Spleen (tissue), 11 donors: ENCODE data around the gene CIAO3. TPM values are rescaled to one million over a fixed set of nuclear protein-coding genes. Genes with fewer than 3 reads are reported as not detected.

ENCODE experiments used
- DNase-seq: peaks from one replicate; pipeline ENCODE4 v3.0.0-alpha.2; 2020
- H3K27ac ChIP-seq, 8 donors: fragments of 200-600 bp; sonication (generic) in 7 of 8; 1 replicate in 4 of 8; 2 replicates in 4 of 8; pipeline versions ENCODE4 v1.5.0 to v1.8.0; 2016 to 2021; ENCODE audit warnings: inconsistent platforms in 4 of 8, mild to moderate bottlenecking in 4 of 8, moderate library complexity in 1 of 8
- H3K27me3 ChIP-seq, 7 donors: fragments of 200-600 bp; sonication (generic) in 6 of 7; replicated peaks in 1 of 7; 1 replicate in 4 of 7; 2 replicates in 3 of 7; pipeline versions ENCODE4 v1.5.0 to v1.8.0; 2016 to 2021; ENCODE audit warnings: inconsistent platforms in 3 of 7, mild to moderate bottlenecking in 1 of 7
- H3K36me3 ChIP-seq, 6 donors: fragments of 200-600 bp; sonication (generic) in 5 of 6; 1 replicate in 4 of 6; 2 replicates in 2 of 6; pipeline versions ENCODE4 v1.5.0 to v1.8.0; 2016 to 2021; ENCODE audit warnings: inconsistent platforms in 2 of 6
- H3K4me1 ChIP-seq, 6 donors: fragments of 200-600 bp; sonication (generic) in 5 of 6; 1 replicate in 3 of 6; 2 replicates in 3 of 6; pipeline versions ENCODE4 v1.5.0 to v1.8.0; 2016 to 2021; ENCODE audit warnings: inconsistent platforms in 3 of 6
- H3K4me3 ChIP-seq, 8 donors: fragments of 200-600 bp; sonication (generic) in 7 of 8; 1 replicate in 4 of 8; 2 replicates in 4 of 8; pipeline versions ENCODE4 v1.5.0 to v1.8.0; 2016 to 2021; ENCODE audit warnings: inconsistent platforms in 4 of 8, mild to moderate bottlenecking in 4 of 8, moderate library complexity in 2 of 8
- H3K9me3 ChIP-seq, 8 donors: fragments of 200-600 bp; sonication (generic) in 7 of 8; 1 replicate in 4 of 8; 2 replicates in 4 of 8; pipeline versions ENCODE4 v1.5.0 to v1.8.0; 2016 to 2021; ENCODE audit warnings: inconsistent platforms in 4 of 8
- CTCF ChIP-seq, 11 experiments: fragments of 200-600 bp in 7 of 11; fragments of 450-650 bp in 4 of 11; sonication (generic) in 4 of 11; IDR thresholded peaks in 8 of 11; conservative IDR thresholded peaks in 3 of 11; 1 replicate in 7 of 11; 2 replicates in 4 of 11; pipeline versions ENCODE4 v1.4.0 to v1.8.0; 2016 to 2021; ENCODE audit warnings: antibody characterized with exemption in 11 of 11, inconsistent platforms in 4 of 11, mild to moderate bottlenecking in 1 of 11
- POLR2A ChIP-seq, 3 donors: fragments of 450-650 bp; IDR thresholded peaks; one replicate each; pipeline ENCODE4 v1.5.1; 2017; ENCODE audit warnings: antibody characterized with exemption in 3 of 3, mild to moderate bottlenecking in 1 of 3
- POLR2AphosphoS5 ChIP-seq, 3 donors: sonication (generic); formaldehyde crosslinking; IDR thresholded peaks; one replicate each; pipeline ENCODE4 v1.5.1; 2017; ENCODE audit warnings: antibody characterized with exemption in 3 of 3
- WGBS, 5 donors: extraction: QIAGEN DNeasy Blood & Tissue Kit in 3 of 5; methylation state at CpG; one replicate each; pipeline versions ENCODE4 v1.1.5 to v1.1.7; 2013 to 2018; 5-methylcytosine and 5-hydroxymethylcytosine counted together
- intact Hi-C: fragments of 100-400 bp; cut with DNase I; formaldehyde crosslinking; loops from one replicate; pipeline ENCODE4 v1.15.0; 2023; ENCODE audit warnings: low total_unique reads
- microRNA-seq, 3 donors: library from miRNA; unstranded; fragments of <30 nt; microRNA quantifications; one replicate each; pipeline versions ENCODE4 to v1.1.0, GENCODE V29; 2019 to 2020
- polyA plus RNA-seq, 3 donors: library from polyadenylated mRNA; stranded (reverse); fragments of 200-250 nt; gene quantifications; one replicate each; pipeline ENCODE4 v1.2.1, GENCODE V29; 2013
- small RNA-seq, 4 donors: library from RNA; depleted of rRNA; stranded (forward); fragments of <200 nt; gene quantifications; one replicate each; pipeline ENCODE3, GENCODE V24; 2016
- total RNA-seq, 7 donors: library from RNA; depleted of rRNA in 3 of 7; stranded (reverse); fragments of >200 nt in 3 of 7; fragmentation: NEBNext Ultra II Directional in 4 of 7; extraction: Animal tissue kit (Norgen Biotek cat#: 25700) in 4 of 7; gene quantifications; one replicate each; pipeline versions ENCODE4 v1.1.0 to v1.2.1, GENCODE V29; 2016 to 2021
- donor health status: healthy with polysubstance abuse.
- donor health status: DM: no; HTN: no; CAD: no; lungs with moderate emphysema.
- donor health status: DM: no; HTN: no; CAD: no.
- donor health status: Bipolar disorder and iron deficiency.
- donor health status: healthy.
- donor health status: DM: no; HTN: no; CAD: no.
- donor health status: DM: yes; HTN: yes; CAD: no.

The CIAO3 gene
- total and polyA plus RNA-seq, 10 donors: 24.9 to 80.4 (median 39.4) TPM

- H3K27me3 ChIP-seq: peaks cover 0 to 31% (median 15%) of the 10 kb centered on the region in 7 donors
- peak; percentile 79 to 87 (median 80) for TF ChIP-seq POLR2AphosphoS5 (IDR thresholded peaks at IDR 0.05)
- TF ChIP-seq CTCF (IDR thresholded peaks at IDR 0.05 in 8 of 11, conservative IDR thresholded peaks at IDR 0.05 in 3 of 11): no peak
- TF ChIP-seq POLR2A (IDR thresholded peaks at IDR 0.05): peak in 2 of 3 donors; percentile 24 to 40
- peaks cover 0 to 24% (median 17%) of the 10 kb centered on the region in 6 donors for H3K36me3 ChIP-seq
- peak; percentile 96 for DNase-seq
- H3K9me3 ChIP-seq: no peaks in the 10 kb centered on the region
- intact Hi-C loops: no loop called here
- H3K27ac ChIP-seq: peak within 1 kb of the TSS; percentile 64 to 97 (median 92)
- peaks cover 34 to 83% (median 69%) of the 10 kb centered on the region in 6 donors for H3K4me1 ChIP-seq
- 0 to 2% (median 2%) methylated on average over 29 to 91 of the region's 91 CpGs for WGBS, 5 donors
- peak within 1 kb of the TSS; percentile 65 to 93 (median 76) for H3K4me3 ChIP-seq
These were observed 60.8 kb downstream of the CIAO3 start, which contains the start of gene STUB1 for GRCh38 chr16:679814-680624. STUB1 (plus strand) TSS chr16:680410; CDS start chr16:680526, 116 bp downstream.

Small RNA genes within 50 kb of the gene (microRNA-seq; reads per million reads assigned to microRNA genes)
- gene MIR662: 0 reads per million in 3 donors

Small RNA genes within 50 kb of the gene (small RNA-seq; reads per million reads assigned to genes)
- 0 reads per million in 4 donors for gene MIR662

Other genes starting within 250 kb of the CIAO3 start
- 10 to 100 TPM; 48.1 to 71.7 (median 63.9) TPM for gene CAPN15, start 213.3 kb downstream of the CIAO3 start, total RNA-seq
- gene CAPN15, start 213.3 kb downstream of the CIAO3 start, polyA plus RNA-seq: 10 to 100 TPM; 25.8 to 65.0 (median 36.4) TPM
- gene PRR35, start 180.6 kb downstream of the CIAO3 start, total RNA-seq: not detected
- gene PRR35, start 180.6 kb downstream of the CIAO3 start, polyA plus RNA-seq: not detected
- gene NHLRC4, start 174.0 kb downstream of the CIAO3 start, total RNA-seq: 1 to 10 TPM; 1.5 to 8.8 (median 4.5) TPM
- 1 to 10 TPM; 2.7 to 4.7 (median 3.6) TPM for gene NHLRC4, start 174.0 kb downstream of the CIAO3 start, polyA plus RNA-seq
- gene PIGQ, start 171.0 kb downstream of the CIAO3 start, total RNA-seq: 10 to 100 TPM; 36.1 to 42.7 (median 39.2) TPM
- 10 to 100 TPM; 20.7 to 70.5 (median 42.2) TPM for gene PIGQ, start 171.0 kb downstream of the CIAO3 start, polyA plus RNA-seq
- 10 to 100 TPM; 12.9 to 21.6 (median 15.3) TPM for gene RAB40C, start 150.9 kb downstream of the CIAO3 start, total RNA-seq
- 10 to 100 TPM in 2 of 3 donors, 1 to 10 TPM in 1; 8.1 to 20.9 (median 11.0) TPM for gene RAB40C, start 150.9 kb downstream of the CIAO3 start, polyA plus RNA-seq
- gene WFIKKN1, start 110.0 kb downstream of the CIAO3 start, total RNA-seq: 1 to 10 TPM in 3 of 7 donors, under 1 TPM in 4; 0.49 to 1.5 (median 0.95) TPM
- gene WFIKKN1, start 110.0 kb downstream of the CIAO3 start, polyA plus RNA-seq: 1 to 10 TPM in 1 of 3 donors, under 1 TPM in 2; 0.15 to 1.8 (median 0.30) TPM
- gene METTL26, start 104.7 kb downstream of the CIAO3 start, total RNA-seq: 10 to 100 TPM; 39.6 to 78.4 (median 46.0) TPM
- 100 to 1,000 TPM; 114 to 165 (median 133) TPM for gene METTL26, start 104.7 kb downstream of the CIAO3 start, polyA plus RNA-seq
- 10 to 100 TPM; 23.6 to 45.8 (median 36.1) TPM for gene MCRIP2, start 99.2 kb downstream of the CIAO3 start, total RNA-seq
- gene MCRIP2, start 99.2 kb downstream of the CIAO3 start, polyA plus RNA-seq: 100 to 1,000 TPM in 1 of 3 donors, 10 to 100 TPM in 2; 56.5 to 106 (median 80.8) TPM
- 10 to 100 TPM in 6 of 7 donors, 1 to 10 TPM in 1; 7.9 to 30.2 (median 16.7) TPM for gene WDR90, start 91.6 kb downstream of the CIAO3 start, total RNA-seq
- 10 to 100 TPM; 10.3 to 25.1 (median 22.1) TPM for gene WDR90, start 91.6 kb downstream of the CIAO3 start, polyA plus RNA-seq
- gene RHOT2, start 72.9 kb downstream of the CIAO3 start, total RNA-seq: 100 to 1,000 TPM in 5 of 7 donors, 10 to 100 TPM in 2; 71.3 to 152 (median 131) TPM
- 100 to 1,000 TPM; 139 to 309 (median 245) TPM for gene RHOT2, start 72.9 kb downstream of the CIAO3 start, polyA plus RNA-seq
- 1 to 10 TPM in 2 of 7 donors, under 1 TPM in 5; 0.37 to 2.0 (median 0.69) TPM for gene RHBDL1, start 65.3 kb downstream of the CIAO3 start, total RNA-seq
- under 1 TPM; 0.43 to 0.80 (median 0.61) TPM for gene RHBDL1, start 65.3 kb downstream of the CIAO3 start, polyA plus RNA-seq
- gene STUB1, start 60.6 kb downstream of the CIAO3 start, total RNA-seq: 100 to 1,000 TPM in 1 of 7 donors, 10 to 100 TPM in 6; 68.9 to 101 (median 79.3) TPM
- gene STUB1, start 60.6 kb downstream of the CIAO3 start, polyA plus RNA-seq: 100 to 1,000 TPM; 102 to 160 (median 107) TPM
- 10 to 100 TPM; 29.2 to 58.7 (median 38.7) TPM for gene JMJD8, start 56.7 kb downstream of the CIAO3 start, total RNA-seq
- gene JMJD8, start 56.7 kb downstream of the CIAO3 start, polyA plus RNA-seq: 10 to 100 TPM; 24.9 to 32.1 (median 27.2) TPM
- 10 to 100 TPM; 12.5 to 17.3 (median 15.5) TPM for gene WDR24, start 50.6 kb downstream of the CIAO3 start, total RNA-seq
- 10 to 100 TPM in 1 of 3 donors, 1 to 10 TPM in 2; 6.5 to 11.4 (median 7.7) TPM for gene WDR24, start 50.6 kb downstream of the CIAO3 start, polyA plus RNA-seq
- 1 to 10 TPM in 6 of 7 donors, under 1 TPM in 1; 0.98 to 2.6 (median 2.0) TPM for gene FBXL16, start 35.2 kb downstream of the CIAO3 start, total RNA-seq
- gene FBXL16, start 35.2 kb downstream of the CIAO3 start, polyA plus RNA-seq: 1 to 10 TPM in 2 of 3 donors, under 1 TPM in 1; 0.48 to 1.1 (median 1.0) TPM
- 10 to 100 TPM in 5 of 7 donors, 1 to 10 TPM in 2; 7.2 to 20.2 (median 12.8) TPM for gene METRN, start 25.9 kb downstream of the CIAO3 start, total RNA-seq
- gene METRN, start 25.9 kb downstream of the CIAO3 start, polyA plus RNA-seq: 10 to 100 TPM; 15.6 to 31.9 (median 30.4) TPM
- 10 to 100 TPM; 28.6 to 40.9 (median 36.4) TPM for gene ANTKMT, start 19.9 kb downstream of the CIAO3 start, total RNA-seq
- 10 to 100 TPM; 49.9 to 77.2 (median 63.4) TPM for gene ANTKMT, start 19.9 kb downstream of the CIAO3 start, polyA plus RNA-seq
- gene CCDC78, start 14.6 kb downstream of the CIAO3 start, total RNA-seq: 10 to 100 TPM in 1 of 7 donors, 1 to 10 TPM in 6; 2.9 to 11.9 (median 6.3) TPM
- gene CCDC78, start 14.6 kb downstream of the CIAO3 start, polyA plus RNA-seq: 10 to 100 TPM; 12.0 to 23.7 (median 13.9) TPM
- gene HAGHL, start 13.9 kb downstream of the CIAO3 start, total RNA-seq: 10 to 100 TPM in 6 of 7 donors, 1 to 10 TPM in 1; 7.7 to 25.8 (median 17.6) TPM
- 10 to 100 TPM; 25.7 to 75.8 (median 32.5) TPM for gene HAGHL, start 13.9 kb downstream of the CIAO3 start, polyA plus RNA-seq
- gene MSLN, start 19.7 kb upstream of the CIAO3 start, total RNA-seq: under 1 TPM in 3 of 7 donors, not detected in 4; 0.32 to 0.70 (median 0.51) TPM
- gene MSLN, start 19.7 kb upstream of the CIAO3 start, polyA plus RNA-seq: 1 to 10 TPM in 1 of 3 donors, under 1 TPM in 2; 0.22 to 1.1 (median 0.26) TPM
- 10 to 100 TPM; 18.8 to 28.7 (median 22.0) TPM for gene RPUSD1, start 47.4 kb upstream of the CIAO3 start, total RNA-seq
- gene RPUSD1, start 47.4 kb upstream of the CIAO3 start, polyA plus RNA-seq: 10 to 100 TPM; 17.9 to 34.2 (median 19.9) TPM
- 10 to 100 TPM in 6 of 7 donors, 1 to 10 TPM in 1; 8.9 to 30.2 (median 18.5) TPM for gene CHTF18, start 47.6 kb upstream of the CIAO3 start, total RNA-seq
- gene CHTF18, start 47.6 kb upstream of the CIAO3 start, polyA plus RNA-seq: 10 to 100 TPM; 23.6 to 55.0 (median 32.3) TPM
- not detected for gene GNG13, start 59.7 kb upstream of the CIAO3 start, total RNA-seq
- not detected for gene GNG13, start 59.7 kb upstream of the CIAO3 start, polyA plus RNA-seq
- 10 to 100 TPM; 22.5 to 57.6 (median 39.9) TPM for gene LMF1, start 230.0 kb upstream of the CIAO3 start, total RNA-seq
- gene LMF1, start 230.0 kb upstream of the CIAO3 start, polyA plus RNA-seq: 10 to 100 TPM; 10.4 to 22.6 (median 19.8) TPM
- gene SOX8, start 240.8 kb upstream of the CIAO3 start, total RNA-seq: 1 to 10 TPM in 6 of 7 donors, under 1 TPM in 1; 0.60 to 2.7 (median 1.6) TPM
- gene SOX8, start 240.8 kb upstream of the CIAO3 start, polyA plus RNA-seq: 1 to 10 TPM; 2.5 to 3.7 (median 2.7) TPM